ENCODE measurements around the gene PAFAH1B1.

PAFAH1B1 gene

GRCh38 chr17:2705263-2705662 is 111.8 kb downstream of the PAFAH1B1 start:
- no peak for DNase-seq

DNA sequence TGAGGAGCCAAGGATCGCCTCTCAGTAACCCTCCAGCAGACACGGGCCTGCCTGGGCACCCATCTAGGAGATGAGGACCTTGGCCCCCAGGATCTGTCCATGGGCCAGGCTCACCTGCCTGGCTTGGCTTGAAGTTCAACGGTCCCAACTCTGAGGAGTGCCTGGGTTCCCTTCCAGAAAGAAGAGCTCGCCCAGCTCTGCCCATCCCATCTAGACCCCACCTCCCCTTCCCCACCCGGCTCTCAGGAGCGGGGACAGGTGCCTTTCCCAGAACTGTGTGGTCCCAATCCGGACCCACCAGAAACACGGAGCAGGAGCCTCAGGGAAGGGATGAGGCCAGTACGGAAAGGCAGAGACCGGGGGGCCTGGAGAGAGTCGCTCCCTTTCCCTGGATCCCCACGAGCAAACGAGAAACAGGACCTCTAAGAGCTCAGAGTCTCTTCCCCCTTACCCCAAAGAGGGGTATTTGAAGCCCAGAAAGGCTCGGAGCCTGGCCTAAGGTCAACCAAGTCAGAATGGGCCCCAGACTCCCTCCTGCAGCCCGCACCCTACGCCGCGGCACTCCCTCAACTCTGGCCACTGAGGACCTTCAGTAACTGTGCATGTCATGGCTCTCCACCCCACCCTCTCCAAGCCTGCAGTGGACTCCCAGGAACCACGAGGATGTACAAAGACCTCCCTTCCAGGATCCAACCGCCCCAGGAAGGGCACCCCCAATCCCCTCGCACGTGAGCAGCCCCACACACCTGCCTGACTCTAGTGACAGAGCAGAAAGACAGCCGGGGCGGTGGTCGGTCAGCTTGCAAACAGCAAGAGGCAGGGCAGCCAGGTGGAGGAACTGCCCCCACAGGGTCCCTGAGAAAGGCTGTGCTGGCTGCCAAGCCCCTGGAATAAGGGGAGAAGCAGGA is 112.7 kb downstream of the PAFAH1B1 start:
- no peak for DNase-seq

- no peak for DNase-seq
Observed at GRCh38 chr17:2706911-2707510, 113.6 kb downstream of the PAFAH1B1 start.

DNA sequence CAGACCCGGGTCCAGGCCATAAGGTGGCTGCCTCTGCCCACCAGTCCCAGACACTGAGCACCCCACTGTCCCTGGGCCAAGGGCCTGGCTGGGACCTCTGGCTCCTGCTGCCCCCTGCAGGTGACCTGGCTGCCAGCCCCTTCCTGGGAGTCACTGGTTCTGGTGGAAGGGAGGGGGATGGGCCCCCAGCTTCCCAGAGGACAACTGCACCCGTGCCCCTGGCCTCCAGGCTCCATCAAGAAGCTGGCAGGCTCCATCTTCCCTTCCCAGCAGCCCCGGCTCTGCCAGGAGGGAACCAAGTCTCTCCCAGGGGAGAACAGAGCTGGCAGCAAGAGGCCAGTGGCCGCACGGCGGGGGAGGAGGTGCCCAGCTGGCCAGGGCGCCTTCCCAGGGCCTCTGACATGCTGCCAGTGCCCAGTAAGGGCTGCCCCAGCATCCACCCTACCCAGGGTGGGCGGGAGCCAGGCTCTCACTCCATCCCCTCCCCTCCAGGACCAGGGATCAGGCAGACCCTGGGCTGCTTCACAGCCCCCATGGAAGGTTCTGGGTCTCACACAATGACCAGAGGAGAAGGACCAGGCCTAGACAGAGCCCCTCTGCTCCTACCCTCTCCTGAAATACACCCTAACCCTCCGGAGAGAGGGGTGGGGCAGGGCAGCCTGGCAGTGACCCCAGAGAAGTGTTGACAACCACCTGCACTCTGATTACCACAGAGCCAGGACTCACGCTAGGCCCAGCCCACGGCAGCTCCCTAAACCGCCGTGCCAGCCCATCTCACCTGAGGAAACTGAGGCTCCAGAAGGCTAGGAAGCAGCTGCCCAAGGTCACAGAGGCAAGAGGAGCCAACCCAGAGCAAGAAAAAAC is 114.5 kb downstream of the PAFAH1B1 start:
- DNase-seq, result no peak

DNA sequence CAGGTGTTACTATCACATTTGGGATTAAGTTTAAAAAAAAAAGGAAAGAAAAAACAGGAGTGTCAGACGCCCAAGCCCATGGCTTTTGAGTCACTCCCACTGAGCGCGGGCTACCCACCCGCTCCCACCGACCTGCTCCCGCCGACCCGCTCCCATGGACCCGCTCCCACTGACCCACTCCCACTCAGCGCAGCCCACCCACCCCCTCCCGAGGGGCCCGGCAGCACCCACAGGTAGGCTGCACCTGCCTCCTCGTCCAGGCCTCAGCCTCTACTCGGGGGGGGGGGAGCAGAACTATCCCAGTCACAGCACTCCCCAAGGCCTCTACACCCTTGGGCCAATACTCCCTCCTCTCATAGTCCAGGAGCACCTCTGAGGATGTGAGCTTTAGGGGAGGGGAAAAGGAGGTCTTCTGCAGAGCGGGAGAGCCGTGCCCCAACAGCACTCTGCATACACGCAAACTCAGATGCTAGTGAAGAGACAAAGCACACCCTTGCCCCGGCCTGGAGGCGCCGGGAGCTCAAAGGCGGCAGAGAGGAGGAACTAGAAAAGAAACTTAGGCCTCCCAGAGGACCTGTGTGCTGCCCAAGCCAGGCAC is 115.2 kb downstream of the PAFAH1B1 start:
- no peak for DNase-seq

DNA sequence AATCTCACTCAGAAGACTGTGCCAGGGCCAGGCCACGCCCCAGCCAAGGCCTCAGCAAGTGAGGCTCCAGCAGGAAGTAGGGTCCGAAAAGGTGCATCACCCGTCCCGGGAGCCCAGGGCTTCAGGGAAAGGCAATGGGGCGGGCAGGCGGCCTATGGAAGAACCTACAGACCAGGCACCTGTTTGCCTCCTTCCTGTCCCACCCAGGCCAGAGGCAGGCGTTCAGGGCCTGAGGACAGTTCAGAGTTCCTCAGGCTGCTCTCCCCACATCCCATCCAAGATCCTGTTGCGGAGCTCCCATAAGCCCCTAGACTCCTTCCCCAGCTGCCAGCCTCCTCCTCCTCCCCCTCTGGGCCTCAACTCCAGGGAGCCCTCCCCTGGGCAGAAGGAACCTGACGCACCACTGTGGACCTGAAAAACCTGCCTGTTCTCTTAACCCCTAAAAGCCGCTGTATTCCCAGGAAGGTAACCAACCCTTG is 115.8 kb downstream of the PAFAH1B1 start:
- no peak for DNase-seq

GRCh38 chr17:2710071-2710802 is 116.8 kb downstream of the PAFAH1B1 start:
- DNase-seq, result no peak

GRCh38 chr17:2710803-2711607 is 117.6 kb downstream of the PAFAH1B1 start:
- DNase-seq, result peak in 1 of 4 experiments; percentile 26

GRCh38 chr17:2711608-2712299 is 118.3 kb downstream of the PAFAH1B1 start, which contains the start of gene CLUH:
CLUH (minus strand) TSS chr17:2711764; CDS start chr17:2711661, 103 bp downstream.
- DNase-seq, result peak; percentile 91 to 95 (median 94)

DNA sequence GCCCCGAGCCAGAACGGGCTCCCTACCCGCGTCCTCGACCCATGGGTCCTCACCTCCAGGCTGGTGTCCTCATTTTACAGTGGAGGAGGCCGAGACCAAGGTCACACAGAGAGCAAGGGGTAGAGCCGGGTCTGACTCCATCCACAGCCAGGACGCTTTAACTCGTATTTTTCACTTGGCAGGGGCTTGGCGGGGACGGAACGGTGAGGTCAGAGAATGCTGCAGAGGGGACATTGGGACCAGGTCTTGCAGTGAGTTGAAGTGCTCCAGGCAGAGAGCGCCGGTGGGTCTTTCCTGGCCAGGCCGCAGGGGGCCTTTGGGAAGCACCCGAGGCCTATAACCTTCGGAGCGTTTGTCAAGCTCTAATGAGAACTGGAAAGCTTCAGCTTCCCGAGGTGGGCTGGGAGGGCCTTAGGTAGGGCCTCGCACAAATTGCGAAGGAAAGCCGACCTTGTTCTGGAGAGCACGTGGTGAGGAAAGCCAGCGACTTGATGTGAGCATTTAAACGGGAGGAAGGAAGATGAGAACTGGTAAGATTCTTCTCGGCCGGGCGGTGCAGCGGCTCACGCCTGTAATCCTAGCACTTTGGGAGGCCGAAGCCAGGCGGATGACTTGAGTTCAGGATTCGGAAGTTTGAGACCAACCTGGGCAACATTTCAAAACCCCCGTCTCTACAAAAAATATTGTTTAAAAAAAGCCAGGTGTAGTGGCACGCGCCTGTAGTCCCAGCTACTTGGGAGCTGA is 119.0 kb downstream of the PAFAH1B1 start:
- no peak for DNase-seq

- DNase-seq, result no peak
Observed at GRCh38 chr17:2713881-2714280, 120.4 kb downstream of the PAFAH1B1 start.

DNA sequence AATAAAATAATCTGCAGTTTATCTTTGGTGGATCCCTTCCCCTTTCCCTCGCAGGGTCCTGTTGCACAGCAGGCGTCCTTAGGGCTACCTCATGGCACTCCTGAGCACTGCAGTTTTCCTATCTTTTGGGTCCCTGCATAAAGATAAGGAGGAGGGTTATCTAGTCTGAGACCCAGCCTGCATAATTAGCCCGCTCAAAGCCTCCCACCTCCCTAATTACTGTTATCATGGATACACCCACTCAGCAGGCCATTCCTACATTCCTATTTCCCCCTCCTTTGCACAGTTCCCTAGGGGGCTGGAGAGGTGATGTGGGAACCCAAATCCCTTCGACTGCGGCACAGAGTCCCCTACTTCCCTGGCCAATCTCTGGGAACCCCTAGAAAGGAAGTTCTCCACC is 123.2 kb downstream of the PAFAH1B1 start:
- DNase-seq, result no peak

DNA sequence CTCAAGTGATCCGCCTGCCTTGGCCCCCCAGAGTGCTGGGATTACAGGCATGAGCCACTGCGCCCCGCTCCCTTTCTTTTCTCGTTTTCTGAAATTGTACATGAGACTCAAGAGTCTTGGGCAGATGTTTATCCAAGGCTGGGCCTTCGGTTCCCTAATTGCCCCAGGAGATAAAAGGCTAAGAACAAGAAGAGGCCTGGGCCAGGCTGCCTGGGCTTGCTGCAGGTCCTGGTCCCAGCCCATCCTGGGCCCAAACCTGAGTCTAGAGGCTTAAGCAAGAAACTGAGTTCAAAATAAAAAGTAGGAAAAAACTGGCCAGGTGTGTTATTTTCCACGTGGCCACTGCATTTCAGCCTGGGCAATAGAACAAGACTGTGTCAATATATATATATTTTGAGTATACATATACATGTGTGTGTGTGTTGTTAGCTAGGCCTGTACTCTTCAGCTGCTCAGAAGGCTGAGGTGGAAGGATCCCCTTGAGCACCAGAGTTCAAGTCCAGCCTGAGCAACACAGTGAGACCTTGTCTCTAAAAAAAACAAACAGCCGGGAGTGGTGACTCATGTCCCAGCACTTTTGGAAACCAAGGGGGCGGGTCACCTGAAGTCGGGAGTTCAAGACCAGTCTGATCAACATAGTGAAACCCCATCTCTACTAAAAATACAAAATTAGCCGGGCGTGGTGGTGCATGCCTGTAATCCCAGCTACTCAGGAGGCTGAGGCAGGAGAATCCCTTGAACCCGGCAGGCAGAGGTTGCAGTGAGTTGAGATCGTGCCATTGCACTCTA is 124.9 kb downstream of the PAFAH1B1 start:
- DNase-seq, result no peak

DNA sequence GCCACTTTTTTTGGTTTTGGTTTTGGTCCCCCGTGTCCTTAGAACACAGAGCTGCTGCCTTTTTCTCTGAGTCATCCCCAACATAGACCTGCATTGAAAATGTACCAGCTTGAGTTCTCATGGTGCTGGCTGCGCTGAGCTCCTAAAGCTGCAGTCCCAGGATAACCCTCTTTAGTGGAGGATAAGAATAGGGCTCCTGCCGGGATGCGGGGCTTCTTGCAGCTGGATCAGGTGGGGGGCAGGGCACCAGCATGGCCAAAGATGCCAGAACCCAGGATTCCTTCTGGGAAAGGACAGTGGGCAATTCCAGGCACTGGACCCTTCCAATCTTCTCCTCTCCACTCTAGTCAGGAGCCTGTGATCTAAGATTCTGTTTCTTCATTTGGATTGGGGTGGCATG is 126.4 kb downstream of the PAFAH1B1 start:
- DNase-seq, result no peak

DNA sequence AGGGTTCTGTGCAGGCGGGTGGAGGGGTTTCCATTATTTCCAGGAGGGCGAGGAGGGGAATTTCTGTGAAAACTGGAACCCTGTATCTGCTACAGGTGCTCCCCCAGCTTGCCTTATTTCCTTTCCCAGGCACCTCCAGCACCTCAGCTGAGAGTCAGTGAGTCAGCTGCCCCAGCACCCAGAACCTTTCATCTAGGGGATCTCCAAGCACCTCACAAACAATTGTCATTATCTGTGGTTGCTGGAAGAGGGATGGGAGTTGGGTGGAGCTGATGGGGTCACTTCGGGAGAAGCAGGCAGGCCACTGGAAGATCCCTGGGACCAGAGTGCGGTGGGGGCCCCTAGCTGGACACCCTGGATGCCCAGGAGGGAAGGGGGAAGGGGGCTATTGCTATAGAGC is 128.1 kb downstream of the PAFAH1B1 start:
- DNase-seq, result no peak

- DNase-seq, result no peak
Observed at GRCh38 chr17:2722611-2723010, 129.2 kb downstream of the PAFAH1B1 start.

- DNase-seq, result no peak
Observed at GRCh38 chr17:2723505-2723996, 130.1 kb downstream of the PAFAH1B1 start.

- DNase-seq, result no peak
Observed at GRCh38 chr17:2723997-2724783, 130.7 kb downstream of the PAFAH1B1 start.

Measured in activated naive CD4-positive, alpha-beta T cell (primary cell).